ES-I3 (cell line): ENCODE data around the gene NEDD9.

ENCODE experiments used
- H3K36me3 ChIP-seq: 2 replicates; pipeline ENCODE4 v1.6.1; 2013; ENCODE audit warnings: mild to moderate bottlenecking, low read length, control low read depth, moderate library complexity; ENCODE audit not compliant: insufficient read depth
- H3K4me1 ChIP-seq: 2 replicates; pipeline ENCODE4 v1.6.1; 2013; ENCODE audit warnings: mild to moderate bottlenecking, control low read depth, low read length; ENCODE audit not compliant: insufficient read depth
- H3K9ac ChIP-seq: 2 replicates; pipeline ENCODE4 v1.6.1; 2013; ENCODE audit warnings: low read depth, mild to moderate bottlenecking, low read length, moderate library complexity
- H3K9me3 ChIP-seq: 2 replicates; pipeline ENCODE4 v1.6.1; 2013; ENCODE audit warnings: mild to moderate bottlenecking, low read length, moderate library complexity; ENCODE audit not compliant: control insufficient read depth, insufficient read depth

The NEDD9 gene

GRCh38 chr6:11248974-11249761, 16.7 kb upstream of the NEDD9 start:
- no peaks in the 10 kb centered on the region for H3K36me3 ChIP-seq
- H3K9ac ChIP-seq: no peak overlapping the region
- H3K4me1 ChIP-seq: no peaks in the 10 kb centered on the region
- H3K9me3 ChIP-seq: 0 out of 2 replicates have a peak, but pooled peaks cover 5% of the 10 kb centered on the region

- Histone ChIP-seq H3K9me3 (0 out of 2 replicates have a peak, but pooled peaks cover 5% of the 10 kb centered on the region), H3K36me3 (no peaks in the 10 kb centered on the region), H3K4me1 (no peaks in the 10 kb centered on the region), H3K9ac (no peak overlapping the region)
These were observed 14.3 kb upstream of the NEDD9 start for GRCh38 chr6:11246722-11247121.

DNA sequence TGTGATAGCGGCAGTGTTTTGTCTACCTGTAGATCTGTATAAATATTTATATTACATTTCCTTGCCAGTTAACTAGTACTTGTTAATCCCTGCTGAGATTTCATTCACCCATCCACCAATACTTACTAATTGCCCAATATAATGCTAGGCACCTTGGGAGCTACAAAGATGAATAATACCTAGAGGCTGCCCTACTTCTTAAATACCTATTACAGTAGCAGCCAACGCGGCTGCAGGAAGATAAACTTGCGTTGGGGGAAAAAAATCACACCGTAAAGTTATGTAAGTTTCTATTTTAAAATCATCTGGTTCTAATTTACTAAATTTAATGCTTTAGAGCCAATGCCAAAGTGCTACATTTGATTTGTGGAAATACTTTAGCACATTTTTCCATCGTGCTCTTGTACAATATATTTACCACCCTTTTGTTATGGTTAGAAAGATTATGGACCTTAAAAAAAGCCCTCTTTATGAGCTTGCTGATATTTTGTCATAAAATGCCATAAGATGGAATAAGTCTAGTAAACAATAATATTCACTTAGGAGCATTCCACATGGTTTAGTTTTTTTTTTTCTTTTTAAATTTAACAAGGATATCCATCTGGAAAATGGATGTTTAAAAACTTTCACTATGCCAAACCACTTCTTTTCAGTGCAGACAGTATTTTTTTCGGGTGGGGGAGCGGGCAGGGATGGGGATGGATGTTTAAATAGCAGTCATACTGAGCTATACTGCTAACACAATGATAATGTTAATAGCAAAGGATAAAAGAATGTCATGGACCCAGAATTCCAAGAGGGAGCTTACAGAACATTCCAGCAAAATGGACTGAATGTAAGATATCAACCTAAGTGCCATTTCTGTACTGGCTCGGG, 13.2 kb upstream of the NEDD9 start:
- Histone ChIP-seq H3K9ac (no peak overlapping the region), H3K36me3 (no peaks in the 10 kb centered on the region), H3K4me1 (no peaks in the 10 kb centered on the region), H3K9me3 (0 out of 2 replicates have a peak, but pooled peaks cover 5% of the 10 kb centered on the region)

GRCh38 chr6:11244387-11245126, 12.1 kb upstream of the NEDD9 start:
- Histone ChIP-seq H3K36me3 (no peaks in the 10 kb centered on the region), H3K4me1 (no peaks in the 10 kb centered on the region), H3K9ac (no peak overlapping the region), H3K9me3 (0 out of 2 replicates have a peak, but pooled peaks cover 5% of the 10 kb centered on the region)

GRCh38 chr6:11243861-11244260, 11.4 kb upstream of the NEDD9 start:
- no peak overlapping the region for H3K9ac ChIP-seq
- no peaks in the 10 kb centered on the region for H3K4me1 ChIP-seq
- 0 out of 2 replicates have a peak, but pooled peaks cover 3% of the 10 kb centered on the region for H3K9me3 ChIP-seq
- no peaks in the 10 kb centered on the region for H3K36me3 ChIP-seq

- H3K9ac ChIP-seq: no peak overlapping the region
- H3K9me3 ChIP-seq: no peaks in the 10 kb centered on the region
- H3K4me1 ChIP-seq: no peaks in the 10 kb centered on the region
- no peaks in the 10 kb centered on the region for H3K36me3 ChIP-seq
These were observed 10.2 kb upstream of the NEDD9 start for GRCh38 chr6:11242711-11243110.

DNA sequence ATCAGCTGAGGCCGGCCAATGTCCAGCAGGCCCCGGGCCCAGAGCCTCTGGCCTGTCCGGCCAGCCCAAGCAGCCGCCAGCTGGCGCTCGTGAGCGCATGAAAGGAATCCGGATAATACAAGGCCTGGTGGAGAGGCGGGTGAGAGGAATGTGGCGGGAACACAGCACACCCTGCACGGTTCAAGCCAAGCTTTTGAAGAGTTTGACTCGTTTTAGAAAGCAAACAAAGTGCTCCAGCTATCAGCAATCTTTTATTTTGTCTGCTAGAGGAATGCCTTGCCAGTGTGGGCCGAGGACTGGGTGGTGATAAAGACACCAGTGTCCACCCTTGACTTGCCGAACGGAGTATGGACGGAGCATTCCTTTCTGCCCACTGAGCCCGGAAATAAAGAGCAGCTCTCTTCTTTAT, 9.3 kb upstream of the NEDD9 start:
- Histone ChIP-seq H3K9me3 (no peaks in the 10 kb centered on the region), H3K4me1 (peaks cover under 1% of the 10 kb centered on the region; the same call in 1 of the 2 replicates), H3K36me3 (no peaks in the 10 kb centered on the region), H3K9ac (no peak overlapping the region)

- Histone ChIP-seq H3K36me3 (no peaks in the 10 kb centered on the region), H3K9me3 (no peaks in the 10 kb centered on the region), H3K9ac (no peak overlapping the region), H3K4me1 (peaks cover 4% of the 10 kb centered on the region; the same call in 1 of the 2 replicates)
These were observed 8.8 kb upstream of the NEDD9 start for GRCh38 chr6:11241154-11241792.

DNA sequence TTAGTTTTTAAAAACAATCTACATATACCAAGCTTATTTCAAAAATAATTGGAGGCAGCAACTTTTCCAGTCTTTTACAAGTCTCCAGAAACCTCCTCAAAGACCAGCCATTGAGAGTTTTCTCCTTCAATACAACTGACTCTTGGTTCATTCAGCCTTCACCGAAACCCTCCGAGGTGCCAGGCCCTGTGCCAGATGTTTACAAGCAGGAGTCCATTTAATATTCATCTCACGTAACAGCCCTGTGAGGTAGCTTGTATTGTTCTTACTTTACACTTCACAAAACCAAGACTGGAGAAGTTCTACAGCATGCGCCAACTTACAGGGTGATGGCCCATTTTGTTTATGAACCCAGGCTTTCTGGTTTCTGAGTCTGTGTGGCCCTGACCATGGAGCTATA, 5.5 kb upstream of the NEDD9 start:
- no peaks in the 10 kb centered on the region for H3K9me3 ChIP-seq
- H3K36me3 ChIP-seq: no peaks in the 10 kb centered on the region
- H3K4me1 ChIP-seq: peaks cover 19% of the 10 kb centered on the region
- no peak overlapping the region for H3K9ac ChIP-seq

DNA sequence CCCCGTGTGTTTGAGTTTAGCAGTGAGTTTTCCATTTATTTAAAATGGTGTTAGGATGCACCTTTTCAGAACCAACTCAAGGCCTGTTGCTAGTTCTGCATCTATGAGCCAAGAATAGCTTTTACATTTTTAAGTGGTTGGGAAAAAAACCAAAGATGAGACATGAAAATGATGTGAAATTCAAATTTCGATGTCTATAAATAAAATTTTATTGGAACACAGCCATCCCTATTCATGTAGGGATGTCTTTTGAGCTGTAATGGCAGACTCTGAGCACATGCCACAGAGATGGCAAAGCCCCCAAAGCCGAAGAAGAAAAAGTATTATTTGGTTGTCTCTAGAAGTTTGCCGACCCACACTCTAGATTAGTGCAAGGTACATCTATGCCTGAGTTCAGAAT, 5.0 kb upstream of the NEDD9 start:
- Histone ChIP-seq H3K4me1 (peaks cover 19% of the 10 kb centered on the region), H3K9ac (no peak overlapping the region), H3K36me3 (no peaks in the 10 kb centered on the region), H3K9me3 (no peaks in the 10 kb centered on the region)

- Histone ChIP-seq H3K36me3 (no peaks in the 10 kb centered on the region), H3K4me1 (peaks cover 19% of the 10 kb centered on the region), H3K9ac (no peak overlapping the region), H3K9me3 (no peaks in the 10 kb centered on the region)
These were observed 4.4 kb upstream of the NEDD9 start for GRCh38 chr6:11236915-11237314.

DNA sequence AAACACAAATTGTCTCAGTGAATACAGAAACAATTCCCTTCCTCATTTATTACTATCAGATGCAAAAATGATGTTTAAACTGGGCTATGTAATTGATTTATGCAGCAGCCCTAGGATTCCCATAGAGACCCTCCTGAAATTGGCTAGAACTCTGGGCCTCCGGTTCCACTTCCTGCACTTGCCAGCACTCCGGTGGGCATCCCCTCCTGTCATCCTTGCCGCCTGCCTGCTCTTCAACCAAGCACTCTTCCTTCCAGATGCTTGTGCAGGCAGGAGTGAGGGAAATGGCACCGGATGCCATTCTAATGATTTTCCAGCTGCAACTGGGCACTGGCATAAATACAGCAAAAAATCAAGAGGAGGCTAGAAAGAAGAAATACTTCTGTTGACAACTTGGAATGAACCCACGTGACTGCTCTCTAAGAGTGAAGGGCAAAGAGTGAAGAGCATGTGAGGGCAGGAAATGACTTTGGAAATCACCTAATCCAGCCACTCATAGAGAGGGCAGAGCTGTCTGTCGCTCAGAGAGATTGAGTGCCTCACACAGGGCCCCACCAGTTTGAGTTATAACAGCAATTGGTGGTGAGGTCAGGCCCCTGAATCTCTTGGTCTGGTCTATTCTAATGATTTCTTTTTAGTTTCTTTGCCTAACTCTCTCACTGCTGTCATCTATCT, 3.7 kb upstream of the NEDD9 start:
- Histone ChIP-seq H3K36me3 (no peaks in the 10 kb centered on the region), H3K9me3 (no peaks in the 10 kb centered on the region), H3K4me1 (peaks cover 20% of the 10 kb centered on the region), H3K9ac (no peak overlapping the region)

- H3K4me1 ChIP-seq: peaks cover 24% of the 10 kb centered on the region
- no peak overlapping the region for H3K9ac ChIP-seq
- H3K36me3 ChIP-seq: no peaks in the 10 kb centered on the region
- no peaks in the 10 kb centered on the region for H3K9me3 ChIP-seq
These were observed 2.6 kb upstream of the NEDD9 start for GRCh38 chr6:11235062-11235461.
